ENCODE results near the gene SEBOX. TPM values are rescaled to one million over a fixed set of nuclear protein-coding genes. Genes with fewer than 3 reads are reported as not detected.

Gene SEBOX
- total and polyA plus RNA-seq, 2 of the 8 experiments (the other 6 are each of a cell fraction or from before 2014, with no cell fraction given) = not detected

DNA sequence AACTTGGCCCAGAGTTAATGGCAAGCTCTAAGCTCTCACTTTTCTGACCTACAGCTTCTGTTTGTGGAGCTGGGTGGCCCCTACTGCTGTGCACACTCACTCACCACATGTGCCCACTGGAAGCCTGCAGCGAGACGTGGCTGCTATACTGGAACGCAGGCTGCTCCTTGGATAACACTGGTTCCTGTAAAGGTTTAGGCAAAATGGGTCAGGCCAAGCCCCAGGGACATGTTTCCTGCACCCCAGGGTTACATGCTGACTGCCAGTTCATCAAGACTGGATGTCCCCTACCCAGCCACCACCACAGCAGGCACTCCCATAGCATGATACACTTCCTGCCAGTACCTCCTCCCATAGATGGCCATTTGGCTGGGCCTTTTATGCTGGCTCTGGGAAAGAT lies 16.0 kb downstream of the SEBOX start (continued):
- no peak for TF ChIP-seq HDAC2 (IDR thresholded peaks at IDR 0.05; ENCODE audit: borderline replicate concordance in 1 of 2, low read depth in 2 of 2, low read length in 2 of 2)
- TF ChIP-seq KDM4A (IDR thresholded peaks at IDR 0.05; ENCODE audit: low read depth, low read length, severe bottlenecking) = no peak
- TF ChIP-seq YY1 (IDR thresholded peaks at IDR 0.05; ENCODE audit: low read depth, low read length) = no peak
- no peak for TF ChIP-seq FOSL1 (IDR thresholded peaks at IDR 0.05; ENCODE audit: insufficient read depth, low read depth, low read length)
